SK-N-SH (cell line): ENCODE results near the gene ETS1. TPM values are rescaled to one million over a fixed set of nuclear protein-coding genes. Genes with fewer than 3 reads are reported as not detected.

Source experiments
- CTCF ChIA-PET: fragments of 300-600, 350-600 bp; formaldehyde crosslinking; extraction: SDS; loops from one replicate; lab custom pipeline; 2021; lab: Yijun Ruan, JAX
- POLR2A ChIA-PET: fragments of 350-600 bp; sonication (Branson Sonifier 250); formaldehyde crosslinking; extraction: SDS; loops from one replicate; lab custom pipeline; 2020; ENCODE audit warnings: antibody characterized with exemption, inconsistent platforms; lab: Yijun Ruan, JAX
- DNase-seq: peaks from one replicate; pipeline ENCODE4 v3.0.0; 2012
- H2AFZ ChIP-seq: fragments of 200-600 bp; sonication (generic); 2 replicates; pipeline ENCODE4 v1.8.1; 2016; ENCODE audit warnings: antibody characterized with exemption, mild to moderate bottlenecking, low read depth
- H3F3A ChIP-seq: fragments of 200-600 bp; sonication (generic); replicated peaks from 2 replicates; pipeline ENCODE3; 2016; ENCODE audit warnings: antibody characterized with exemption, mild to moderate bottlenecking; ENCODE audit not compliant: insufficient read depth
- H3K27ac ChIP-seq, 2 experiments: fragments of 200-500 bp in 1 of 2; fragments of 200-600 bp in 1 of 2; sonication (Bioruptor generic) in 1 of 2; sonication (generic), shearing (Covaris generic) in 1 of 2; 2 replicates each; pipeline versions ENCODE4 v1.5.1 to v1.6.1; 2014 to 2016; ENCODE audit warnings: low read depth in 2 of 2, inconsistent platforms in 1 of 2, low read length in 1 of 2, mild to moderate bottlenecking in 1 of 2, mixed read lengths in 1 of 2
- H3K27me3 ChIP-seq: fragments of 200-600 bp; sonication (generic), shearing (Covaris generic); 2 replicates; pipeline ENCODE4 v1.6.1; 2016; ENCODE audit warnings: mixed run types; ENCODE audit not compliant: insufficient read depth
- H3K36me3 ChIP-seq, 2 experiments: fragments of 200-500 bp in 1 of 2; fragments of 200-600 bp in 1 of 2; sonication (Bioruptor generic) in 1 of 2; sonication (generic) in 1 of 2; replicated peaks in 1 of 2; 2 replicates each; pipeline versions ENCODE3 to v1.5.1; 2014 to 2016; ENCODE audit warnings: low read length in 1 of 2, mild to moderate bottlenecking in 1 of 2; ENCODE audit not compliant: insufficient read depth in 2 of 2, control insufficient read depth in 1 of 2
- H3K4me1 ChIP-seq, 2 experiments: fragments of 200-500 bp in 1 of 2; fragments of 200-600 bp in 1 of 2; sonication (Bioruptor generic) in 1 of 2; sonication (generic), shearing (Covaris generic) in 1 of 2; 2 replicates each; pipeline versions ENCODE4 v1.5.1 to v1.6.1; 2014 to 2016; ENCODE audit warnings: low read depth in 1 of 2, low read length in 1 of 2, mixed run types in 1 of 2; ENCODE audit not compliant: insufficient read depth in 2 of 2, control insufficient read depth in 1 of 2
- H3K4me2 ChIP-seq: fragments of 200-600 bp; sonication (generic), shearing (Covaris generic); 2 replicates; pipeline ENCODE4 v1.6.1; 2017; ENCODE audit warnings: mixed run types
- H3K4me3 ChIP-seq, 2 experiments: fragments of 200-500 bp in 1 of 2; fragments of 200-600 bp in 1 of 2; sonication (Bioruptor generic) in 1 of 2; sonication (generic), shearing (Covaris generic) in 1 of 2; 2 replicates each; pipeline versions ENCODE4 v1.5.1 to v1.8.1; 2014 to 2016; ENCODE audit warnings: low read depth in 2 of 2, inconsistent platforms in 1 of 2, low read length in 1 of 2, mild to moderate bottlenecking in 1 of 2, mixed read lengths in 1 of 2, moderate library complexity in 1 of 2
- H3K79me2 ChIP-seq: fragments of 200-600 bp; sonication (generic); 2 replicates; pipeline ENCODE4 v1.8.1; 2017; ENCODE audit warnings: mild to moderate bottlenecking; ENCODE audit not compliant: insufficient read depth
- H3K9ac ChIP-seq: fragments of 200-600 bp; sonication (generic); 2 replicates; pipeline ENCODE4 v1.6.1; 2017; ENCODE audit warnings: mixed run types
- H3K9me2 ChIP-seq: fragments of 200-600 bp; sonication (generic); 2 replicates; pipeline ENCODE4 v1.6.1; 2017; ENCODE audit warnings: mixed run types
- H3K9me3 ChIP-seq: fragments of 200-600 bp; sonication (generic); 2 replicates; pipeline ENCODE4 v1.6.1; 2017; ENCODE audit warnings: mixed run types, mild to moderate bottlenecking, moderate library complexity
- H4K20me1 ChIP-seq: fragments of 200-600 bp; sonication (generic); 2 replicates; pipeline ENCODE4 v1.6.1; 2017; ENCODE audit warnings: mild to moderate bottlenecking, mixed run types; ENCODE audit not compliant: insufficient read depth
- CHD2 ChIP-seq: fragments of 150-350 bp; IDR thresholded peaks from 2 replicates; pipeline ENCODE4 v1.6.1; 2018; ENCODE audit warnings: low read length; ENCODE audit not compliant: partially characterized antibody
- ELF1 ChIP-seq: IDR thresholded peaks from 2 replicates; pipeline ENCODE4 v1.4.0; 2012
- EP300 ChIP-seq, 2 experiments: IDR thresholded peaks; 2 replicates each; pipeline versions ENCODE4 v1.4.0 to v1.6.1; 2012; ENCODE audit warnings: borderline replicate concordance in 1 of 2, low read depth in 1 of 2, low read length in 1 of 2
- FOSL2 ChIP-seq: IDR thresholded peaks from 2 replicates; pipeline ENCODE4 v1.4.0; 2012; ENCODE audit warnings: low read depth, mild to moderate bottlenecking, moderate library complexity, borderline replicate concordance
- FOXJ3 ChIP-seq: sonication (generic); formaldehyde crosslinking; IDR thresholded peaks from 2 replicates; pipeline ENCODE4 v1.5.1; 2020; ENCODE audit warnings: mild to moderate bottlenecking, missing genetic modification reagents
- FOXM1 ChIP-seq: IDR thresholded peaks from 2 replicates; pipeline ENCODE4 v1.4.0; 2012; ENCODE audit warnings: low read depth, mild to moderate bottlenecking
- GATA2 ChIP-seq: sonication (generic); formaldehyde crosslinking; IDR thresholded peaks from 2 replicates; pipeline ENCODE4 v1.5.0; 2020; ENCODE audit warnings: mild to moderate bottlenecking, missing genetic modification reagents
- IRF3 ChIP-seq: fragments of 150-350 bp; IDR thresholded peaks from 2 replicates; pipeline ENCODE4 v1.6.1; 2016; ENCODE audit warnings: mild to moderate bottlenecking, low read depth, low read length
- MEF2A ChIP-seq: IDR thresholded peaks from 2 replicates; pipeline ENCODE4 v1.4.0; 2012; ENCODE audit warnings: low read depth, borderline replicate concordance
- NFIC ChIP-seq: IDR thresholded peaks from 2 replicates; pipeline ENCODE4 v1.4.0; 2012; ENCODE audit warnings: borderline replicate concordance
- NRF1 ChIP-seq: IDR thresholded peaks from 2 replicates; pipeline ENCODE4 v1.6.1; 2012; ENCODE audit warnings: low read depth, mild to moderate bottlenecking, low read length
- POLR2AphosphoS5 ChIP-seq: IDR thresholded peaks from 2 replicates; pipeline ENCODE4 v1.6.1; 2012; ENCODE audit warnings: low read depth, low read length
- RAD21 ChIP-seq: IDR thresholded peaks from 2 replicates; pipeline ENCODE4 v1.6.1; 2012; ENCODE audit warnings: mild to moderate bottlenecking, low read length
- SIN3A ChIP-seq: IDR thresholded peaks from 2 replicates; pipeline ENCODE4 v1.6.1; 2012; ENCODE audit warnings: low read depth, mild to moderate bottlenecking, low read length, moderate library complexity, borderline replicate concordance
- SMC3 ChIP-seq: IDR thresholded peaks from 2 replicates; pipeline ENCODE4 v1.6.1; 2012; ENCODE audit warnings: low read depth, low read length, improper control_type of control experiment
- TEAD4 ChIP-seq: IDR thresholded peaks from 2 replicates; pipeline ENCODE4 v1.4.0; 2012; ENCODE audit warnings: mild to moderate bottlenecking, borderline replicate concordance; ENCODE audit not compliant: insufficient read depth
- USF2 ChIP-seq: fragments of 150-350 bp; IDR thresholded peaks from 2 replicates; pipeline ENCODE4 v1.6.1; 2017; ENCODE audit warnings: antibody characterized with exemption, low read length, low read depth, borderline replicate concordance
- ZBTB33 ChIP-seq: IDR thresholded peaks from 2 replicates; pipeline ENCODE4 v1.4.0; 2012; ENCODE audit warnings: low read depth, borderline replicate concordance
- WGBS: methylation state at CpG from one replicate; pipeline ENCODE4 v1.1.6; 2017; ENCODE audit warnings: low lambda C conversion rate; 5-methylcytosine and 5-hydroxymethylcytosine counted together
- polyA plus RNA-seq, 3 experiments: library from polyadenylated mRNA; depleted of rRNA; stranded (reverse); fragments of >200 nt; gene quantifications; 2 replicates each; pipeline ENCODE4 v1.2.3, GENCODE V29; 2012

ETS1 gene
- 14.5 and 17.4 TPM in 2 replicates for polyA plus RNA-seq (2012; rRNA removed)
- polyA plus RNA-seq (2012; cell fraction: cytosol; rRNA removed) = 14.8 and 15.5 TPM in 2 replicates
- polyA plus RNA-seq (2012; cell fraction: nucleus; rRNA removed) = 11.9 and 17.6 TPM in 2 replicates

GRCh38 chr11:128587415-128587814 lies at the start of gene ETS1:
ETS1 (minus strand) TSS chr11:128587558; CDS start chr11:128573130, 14,428 bp downstream.
- no peaks in the 10 kb centered on the region for H4K20me1 ChIP-seq
- H3K9me3 ChIP-seq = no peaks in the 10 kb centered on the region
- no peak for DNase-seq
- no peak within 1 kb of the TSS for H3K4me3 ChIP-seq
- POLR2A ChIA-PET = no interaction called here
- TF ChIP-seq GATA2 = no peak
- no peak for TF ChIP-seq SIN3A
- no peak for TF ChIP-seq IRF3
- no peak within 1 kb of the TSS for H2AFZ ChIP-seq
- no peaks in the 10 kb centered on the region for H3K79me2 ChIP-seq
- H3K27ac ChIP-seq = no peak within 1 kb of the TSS
- H3K9ac ChIP-seq = no peak within 1 kb of the TSS
- no peaks in the 10 kb centered on the region; the same call in 1 of the 2 replicates for H3K27me3 ChIP-seq
- CTCF ChIA-PET = no interaction called here
- H3K4me2 ChIP-seq = no peak within 1 kb of the TSS
- H3K4me1 ChIP-seq = no peaks in the 10 kb centered on the region; a peak in 1 of 4 replicates
- 78% methylated on average over 4 of the region's 4 CpGs for WGBS
- H3F3A ChIP-seq = peaks cover 3% of the 10 kb centered on the region
- H3K9me2 ChIP-seq = no peaks in the 10 kb centered on the region
- H3K36me3 ChIP-seq = no peaks in the 10 kb centered on the region

GRCh38 chr11:128634395-128634794 lies 47.0 kb upstream of the ETS1 start:
- no peak for DNase-seq
- Histone ChIP-seq H3K27ac (no peak overlapping the region), H3K9me2 (no peaks in the 10 kb centered on the region), H2AFZ (no peak overlapping the region), H3K4me3 (no peak overlapping the region), H3K9ac (no peak overlapping the region), H3K4me1 (peaks cover 0 to 6% of the 10 kb centered on the region in 2 experiments; a peak in 2 of 4 replicates), H3K4me2 (no peak overlapping the region), H3K27me3 (no peaks in the 10 kb centered on the region), H3K36me3 (no peaks in the 10 kb centered on the region), H4K20me1 (no peaks in the 10 kb centered on the region), H3F3A (no peaks in the 10 kb centered on the region), H3K79me2 (no peaks in the 10 kb centered on the region), H3K9me3 (no peaks in the 10 kb centered on the region)
- POLR2A ChIA-PET = no interaction called here
- no peak for TF ChIP-seq RAD21
- TF ChIP-seq FOSL2 = no peak
- no peak for TF ChIP-seq SIN3A
- TF ChIP-seq ELF1 = no peak
- no peak for TF ChIP-seq NRF1
- TF ChIP-seq SMC3 = no peak
- TF ChIP-seq CHD2 = no peak
- CTCF ChIA-PET = interaction anchor here (4.6 to 7.2 kb wide), 3 partner anchors 349 to 476 kb away, joined by 50 to 209 read pairs (median 98); no protein-coding TSS in a partner anchor
- WGBS = 98% methylated on average over 2 of the region's 2 CpGs

GRCh38 chr11:128633384-128633965 lies 46.1 kb upstream of the ETS1 start:
- Histone ChIP-seq H4K20me1 (no peaks in the 10 kb centered on the region), H2AFZ (no peak overlapping the region), H3K4me3 (no peak overlapping the region), H3K4me1 (peaks cover 0 to 9% of the 10 kb centered on the region in 2 experiments; a peak in 2 of 4 replicates), H3K4me2 (no peak overlapping the region), H3K9me3 (no peaks in the 10 kb centered on the region), H3K27me3 (no peaks in the 10 kb centered on the region), H3K9me2 (no peaks in the 10 kb centered on the region), H3K9ac (no peak overlapping the region), H3K79me2 (no peaks in the 10 kb centered on the region), H3K27ac (no peak overlapping the region), H3F3A (no peaks in the 10 kb centered on the region), H3K36me3 (no peaks in the 10 kb centered on the region)
- ChIA-PET POLR2A (no interaction called here), CTCF (interaction anchor here (0.5 to 7.2 kb wide), 22 partner anchors 12 to 604 kb away, joined by 3 to 209 read pairs (median 6); no protein-coding TSS in a partner anchor)
- DNase-seq = no peak
- 65% methylated on average over 7 of the region's 8 CpGs for WGBS
- TF ChIP-seq USF2 (no peak), NFIC (no peak), FOXM1 (no peak), MEF2A (no peak), SIN3A (no peak), SMC3 (no peak), TEAD4 (no peak), NRF1 (no peak), POLR2AphosphoS5 (no peak), ZBTB33 (no peak), ELF1 (no peak), EP300 (IDR thresholded peaks at IDR 0.05; ENCODE audit: borderline replicate concordance in 1 of 2, low read depth in 1 of 2, low read length in 1 of 2) (no peak), FOXJ3 (CRISPR knock-in tag) (no peak)
